ENCODE data around the gene GTSE1. TPM values are rescaled to one million over a fixed set of nuclear protein-coding genes. Genes with fewer than 3 reads are reported as not detected.
A peak's percentile ranks its signal among the peaks of the same experiment; 100 is the strongest.

Gene GTSE1
- total and polyA plus RNA-seq, 2 of the 13 experiments (the other 11 are each of a cell fraction or from before 2014, with no cell fraction given): 10.7 to 13.5 TPM

DNA sequence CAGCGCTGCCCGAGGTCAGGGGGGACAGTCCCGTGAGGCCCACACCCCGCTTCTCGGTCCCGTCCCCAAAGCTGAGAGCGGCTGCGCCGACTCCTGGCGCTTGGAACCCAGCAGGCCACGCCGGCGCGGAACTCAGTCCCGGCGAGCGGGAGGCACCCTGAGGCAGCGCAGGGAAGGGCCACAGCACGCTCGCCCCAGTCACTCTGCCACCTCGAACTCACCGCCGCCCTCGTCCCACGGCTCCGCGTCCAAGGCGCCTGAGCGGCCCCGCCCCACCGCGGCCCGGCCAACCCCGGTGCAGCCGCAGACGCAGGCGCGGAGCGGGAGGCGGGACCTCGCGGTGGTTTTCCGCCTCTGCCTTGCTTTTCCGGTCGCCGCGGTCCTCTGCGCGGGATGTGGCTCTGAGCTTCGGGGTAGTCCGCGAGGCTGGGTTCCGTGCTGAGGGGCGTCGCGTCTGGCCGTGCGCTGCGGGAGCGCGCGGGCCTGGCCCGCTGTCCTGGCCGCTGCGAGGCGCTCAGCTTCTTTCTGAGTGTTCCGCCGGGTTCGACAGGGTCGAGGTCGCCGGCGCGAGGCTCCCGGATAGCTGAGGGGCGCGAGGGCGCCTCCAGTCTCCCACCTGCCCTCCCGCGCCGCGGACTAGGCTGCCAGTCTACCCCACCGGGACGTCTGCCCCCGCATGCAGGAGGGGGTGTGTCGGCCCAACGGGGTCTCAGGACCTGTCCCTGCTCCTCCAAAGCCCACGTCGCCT lies 46.5 kb upstream of the GTSE1 start, which contains the start of gene CDPF1:
CDPF1 (minus strand) TSS at position 259 of the 748 bp plus-strand sequence. CDS start 2,009 bp downstream, outside the sequence.
- in situ Hi-C loops (cut with HindIII; ENCODE audit: extremely low pct_ligation_motif_present, low pct_unique_long_range_greater_than_20kb) (no loop called here), intact Hi-C loops (cut with micrococcal nuclease; ENCODE audit: unreplicated experiment) (loop anchor here (2.0 kb wide), 1 partner anchor 17 kb away; no protein-coding TSS in a partner anchor)
- peak within 1 kb of the TSS; percentile 70 to 95 (median 89) for H3K4me3 ChIP-seq (replicated peaks in 1 of 3; ENCODE audit: insufficient read depth in 1 of 3, low read depth in 2 of 3, low read length in 3 of 3)
- DNase-seq (ENCODE audit: low spot score) (peak; percentile 73), FAIRE-seq (no peak), ATAC-seq (peak; percentile 93)
- H3K27me3 ChIP-seq (ENCODE audit: control insufficient read depth in 1 of 2, insufficient read depth in 2 of 2, low read length in 2 of 2): no peaks in the 10 kb centered on the region
- peak within 1 kb of the TSS; percentile 85 for H3K27ac ChIP-seq (ENCODE audit: extremely low read length, insufficient read depth, low read length)
- BruUV-seq (replicated peaks): TSS peak; percentile 56
- CTCF ChIA-PET (ENCODE audit: low intra/inter-chr PET ratio, low total read pairs): no interaction called here
- no peak within 1 kb of the TSS for H2AFZ ChIP-seq (ENCODE audit: low read length)
- POLR2A ChIA-PET: interaction anchor here (0.9 to 7.2 kb wide), 12 partner anchors 9 to 254 kb away, joined by 3 to 83 read pairs (median 4); partner anchors contain the start of genes GTSE1, TRMU and TTC38
- H3K79me2 ChIP-seq (ENCODE audit: insufficient read depth, low read length): peaks cover 4% of the 10 kb centered on the region
- peak within 1 kb of the TSS; percentile 83 for H3K4me2 ChIP-seq (ENCODE audit: low read depth, low read length)
- no peaks in the 10 kb centered on the region for H4K20me1 ChIP-seq (ENCODE audit: insufficient read depth, low read length)
- H3K4me1 ChIP-seq (ENCODE audit: insufficient read depth, low read length): peaks cover 46% of the 10 kb centered on the region
- 0 out of 5 replicates have a peak, but pooled peaks cover 0 to 2% of the 10 kb centered on the region in 2 experiments for H3K36me3 ChIP-seq (replicated peaks in 1 of 2; ENCODE audit: control insufficient read depth in 1 of 2, insufficient read depth in 2 of 2, low read length in 2 of 2)
- whole genome bisulfite sequencing (ENCODE audit: low lambda C conversion rate): 0% methylated on average over 5 of the region's 89 CpGs
- H3K9ac ChIP-seq (ENCODE audit: insufficient read depth, low read depth, low read length): peak within 1 kb of the TSS; percentile 88
- no peaks in the 10 kb centered on the region for H3K9me3 ChIP-seq (ENCODE audit: low read length)
- TF ChIP-seq, protein P1, sequence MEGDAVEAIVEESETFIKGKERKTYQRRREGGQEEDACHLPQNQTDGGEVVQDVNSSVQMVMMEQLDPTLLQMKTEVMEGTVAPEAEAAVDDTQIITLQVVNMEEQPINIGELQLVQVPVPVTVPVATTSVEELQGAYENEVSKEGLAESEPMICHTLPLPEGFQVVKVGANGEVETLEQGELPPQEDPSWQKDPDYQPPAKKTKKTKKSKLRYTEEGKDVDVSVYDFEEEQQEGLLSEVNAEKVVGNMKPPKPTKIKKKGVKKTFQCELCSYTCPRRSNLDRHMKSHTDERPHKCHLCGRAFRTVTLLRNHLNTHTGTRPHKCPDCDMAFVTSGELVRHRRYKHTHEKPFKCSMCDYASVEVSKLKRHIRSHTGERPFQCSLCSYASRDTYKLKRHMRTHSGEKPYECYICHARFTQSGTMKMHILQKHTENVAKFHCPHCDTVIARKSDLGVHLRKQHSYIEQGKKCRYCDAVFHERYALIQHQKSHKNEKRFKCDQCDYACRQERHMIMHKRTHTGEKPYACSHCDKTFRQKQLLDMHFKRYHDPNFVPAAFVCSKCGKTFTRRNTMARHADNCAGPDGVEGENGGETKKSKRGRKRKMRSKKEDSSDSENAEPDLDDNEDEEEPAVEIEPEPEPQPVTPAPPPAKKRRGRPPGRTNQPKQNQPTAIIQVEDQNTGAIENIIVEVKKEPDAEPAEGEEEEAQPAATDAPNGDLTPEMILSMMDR (CRISPR knock-in tag; IDR thresholded peaks at IDR 0.05): peak; percentile 47
- TF ChIP-seq HCFC1 (IDR thresholded peaks at IDR 0.05; ENCODE audit: low read depth, low read length): no peak
- no peak for TF ChIP-seq ASH2L (IDR thresholded peaks at IDR 0.05; ENCODE audit: insufficient read length, low read depth, low read length)
- TF ChIP-seq PAF1 (CRISPR knock-in tag; IDR thresholded peaks at IDR 0.05): no peak
- TF ChIP-seq RBFOX2 (IDR thresholded peaks at IDR 0.05; ENCODE audit: low read depth, low read length): peak; percentile 98
- TF ChIP-seq YEATS2 (CRISPR knock-in tag; IDR thresholded peaks at IDR 0.05; ENCODE audit: borderline replicate concordance): peak; percentile 40; the same call in 1 of the 2 replicates
- no peak for TF ChIP-seq GTF2F1 (IDR thresholded peaks at IDR 0.05; ENCODE audit: low read length)
- TF ChIP-seq, protein P2, sequence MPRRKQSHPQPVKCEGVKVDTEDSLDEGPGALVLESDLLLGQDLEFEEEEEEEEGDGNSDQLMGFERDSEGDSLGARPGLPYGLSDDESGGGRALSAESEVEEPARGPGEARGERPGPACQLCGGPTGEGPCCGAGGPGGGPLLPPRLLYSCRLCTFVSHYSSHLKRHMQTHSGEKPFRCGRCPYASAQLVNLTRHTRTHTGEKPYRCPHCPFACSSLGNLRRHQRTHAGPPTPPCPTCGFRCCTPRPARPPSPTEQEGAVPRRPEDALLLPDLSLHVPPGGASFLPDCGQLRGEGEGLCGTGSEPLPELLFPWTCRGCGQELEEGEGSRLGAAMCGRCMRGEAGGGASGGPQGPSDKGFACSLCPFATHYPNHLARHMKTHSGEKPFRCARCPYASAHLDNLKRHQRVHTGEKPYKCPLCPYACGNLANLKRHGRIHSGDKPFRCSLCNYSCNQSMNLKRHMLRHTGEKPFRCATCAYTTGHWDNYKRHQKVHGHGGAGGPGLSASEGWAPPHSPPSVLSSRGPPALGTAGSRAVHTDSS (CRISPR knock-in tag; conservative IDR thresholded peaks at IDR 0.05): no peak
- TF ChIP-seq, protein P3, sequence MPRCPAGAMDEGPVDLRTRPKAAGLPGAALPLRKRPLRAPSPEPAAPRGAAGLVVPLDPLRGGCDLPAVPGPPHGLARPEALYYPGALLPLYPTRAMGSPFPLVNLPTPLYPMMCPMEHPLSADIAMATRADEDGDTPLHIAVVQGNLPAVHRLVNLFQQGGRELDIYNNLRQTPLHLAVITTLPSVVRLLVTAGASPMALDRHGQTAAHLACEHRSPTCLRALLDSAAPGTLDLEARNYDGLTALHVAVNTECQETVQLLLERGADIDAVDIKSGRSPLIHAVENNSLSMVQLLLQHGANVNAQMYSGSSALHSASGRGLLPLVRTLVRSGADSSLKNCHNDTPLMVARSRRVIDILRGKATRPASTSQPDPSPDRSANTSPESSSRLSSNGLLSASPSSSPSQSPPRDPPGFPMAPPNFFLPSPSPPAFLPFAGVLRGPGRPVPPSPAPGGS (CRISPR knock-in tag; IDR thresholded peaks at IDR 0.05): peak; percentile 93
- TF ChIP-seq RARG (CRISPR knock-in tag; IDR thresholded peaks at IDR 0.05; ENCODE audit: low read depth): no peak; the same call in 1 of the 2 replicates
- TF ChIP-seq RNF2 (conservative IDR thresholded peaks at IDR 0.05; ENCODE audit: low read depth): peak; percentile 70
- no peak for TF ChIP-seq ZNF577 (CRISPR knock-in tag; IDR thresholded peaks at IDR 0.05; ENCODE audit: borderline replicate concordance, low read depth)
- TF ChIP-seq ZNF557 (CRISPR knock-in tag; IDR thresholded peaks at IDR 0.05): no peak
- TF ChIP-seq, protein P4, sequence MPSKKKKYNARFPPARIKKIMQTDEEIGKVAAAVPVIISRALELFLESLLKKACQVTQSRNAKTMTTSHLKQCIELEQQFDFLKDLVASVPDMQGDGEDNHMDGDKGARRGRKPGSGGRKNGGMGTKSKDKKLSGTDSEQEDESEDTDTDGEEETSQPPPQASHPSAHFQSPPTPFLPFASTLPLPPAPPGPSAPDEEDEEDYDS (CRISPR knock-in tag; IDR thresholded peaks at IDR 0.05): peak; percentile 85
- TF ChIP-seq CBFB (CRISPR knock-in tag; IDR thresholded peaks at IDR 0.05): peak; percentile 75
- TF ChIP-seq KAT2B (IDR thresholded peaks at IDR 0.05; ENCODE audit: borderline replicate concordance, low read depth, low read length): no peak

Data from HepG2 (cell line).